ENCODE measurements around the gene ZNF219.

- TF ChIP-seq HDGF (IDR thresholded peaks at IDR 0.05) (no peak), STAT1 (conservative IDR thresholded peaks at IDR 0.05) (no peak), DPF2 (IDR thresholded peaks at IDR 0.05) (no peak), CTCF (IDR thresholded peaks at IDR 0.05 in 2 of 3, conservative IDR thresholded peaks at IDR 0.05 in 1 of 3; ENCODE audit: control insufficient read depth in 2 of 3, extremely low read depth in 1 of 3, insufficient read depth in 1 of 3, low read depth in 3 of 3, low read length in 3 of 3) (no peak), SIN3A (IDR thresholded peaks at IDR 0.05; ENCODE audit: low read depth, low read length) (no peak), TCF7 (IDR thresholded peaks at IDR 0.05; ENCODE audit: borderline replicate concordance) (no peak), PBX3 (IDR thresholded peaks at IDR 0.05; ENCODE audit: insufficient replicate concordance, low read depth, low read length) (no peak), EZH2 (IDR thresholded peaks at IDR 0.05; ENCODE audit: borderline replicate concordance, control insufficient read depth, low read depth, low read length) (no peak), CHD1 (IDR thresholded peaks at IDR 0.05; ENCODE audit: low read depth, low read length) (no peak), EP300 (IDR thresholded peaks at IDR 0.05; ENCODE audit: borderline replicate concordance in 1 of 2, control insufficient read depth in 1 of 2, low read depth in 2 of 2, low read length in 2 of 2) (no peak), POLR2AphosphoS5 (IDR thresholded peaks at IDR 0.05; ENCODE audit: low read length) (no peak), CEBPB (IDR thresholded peaks at IDR 0.05; ENCODE audit: borderline replicate concordance in 1 of 2, low read depth in 2 of 2, low read length in 2 of 2) (no peak), TAF1 (IDR thresholded peaks at IDR 0.05; ENCODE audit: borderline replicate concordance, low read depth, low read length) (no peak), JUND (IDR thresholded peaks at IDR 0.05; ENCODE audit: low read depth, low read length) (no peak)
Observed at GRCh38 chr14:21108791-21109190, 10.3 kb upstream of the ZNF219 start.
